ENCODE measurements around the gene SLC13A5.
A peak's percentile ranks its signal among the peaks of the same experiment; 100 is the strongest.

The SLC13A5 gene

GRCh38 chr17:6688944-6689343, 24.2 kb downstream of the SLC13A5 start:
- Mint-ChIP-seq H3K36me3 (ENCODE audit: insufficient read depth) (no peaks in the 10 kb centered on the region), H3K27me3 (peaks cover 66 to 92% of the 10 kb centered on the region in 2 donors), H3K4me3 (no peak overlapping the region), H3K27ac (no peak overlapping the region), H3K9me3 (no peaks in the 10 kb centered on the region), H3K4me1 (ENCODE audit: low read depth in 2 of 2) (peaks cover 0 to 2% of the 10 kb centered on the region in 2 donors)
- no peak for ATAC-seq (replicated peaks)
- DNase-seq: no peak

GRCh38 chr17:6686026-6686425, 27.1 kb downstream of the SLC13A5 start:
- ATAC-seq (replicated peaks): no peak
- Mint-ChIP-seq H3K27me3 (peaks cover 62 to 89% of the 10 kb centered on the region in 2 donors), H3K36me3 (ENCODE audit: insufficient read depth) (no peaks in the 10 kb centered on the region), H3K27ac (no peak overlapping the region), H3K9me3 (no peaks in the 10 kb centered on the region), H3K4me3 (no peak overlapping the region), H3K4me1 (ENCODE audit: low read depth in 2 of 2) (peaks cover 0 to 2% of the 10 kb centered on the region in 2 donors)
- no peak for DNase-seq

- H3K4me3 Mint-ChIP-seq: no peak overlapping the region
- H3K27me3 Mint-ChIP-seq: peaks cover 60 to 89% of the 10 kb centered on the region in 2 donors
- H3K4me1 Mint-ChIP-seq (ENCODE audit: low read depth in 2 of 2): peaks cover 0 to 2% of the 10 kb centered on the region in 2 donors
- no peaks in the 10 kb centered on the region for H3K9me3 Mint-ChIP-seq
- DNase-seq: no peak
- H3K36me3 Mint-ChIP-seq (ENCODE audit: insufficient read depth): no peaks in the 10 kb centered on the region
- H3K27ac Mint-ChIP-seq: no peak overlapping the region
- ATAC-seq (replicated peaks): no peak
Observed at GRCh38 chr17:6684881-6685767, 28.0 kb downstream of the SLC13A5 start.

- Mint-ChIP-seq H3K4me1 (ENCODE audit: low read depth in 2 of 2) (peaks cover 0 to 2% of the 10 kb centered on the region in 2 donors), H3K27ac (no peak overlapping the region), H3K36me3 (ENCODE audit: insufficient read depth) (no peaks in the 10 kb centered on the region), H3K4me3 (no peak overlapping the region), H3K9me3 (no peaks in the 10 kb centered on the region), H3K27me3 (peaks cover 59 to 85% of the 10 kb centered on the region in 2 donors)
- no peak for DNase-seq
- ATAC-seq (replicated peaks): no peak
Observed at GRCh38 chr17:6684460-6684783, 28.7 kb downstream of the SLC13A5 start.

- Mint-ChIP-seq H3K9me3 (no peaks in the 10 kb centered on the region), H3K27ac (no peak overlapping the region), H3K4me3 (no peak overlapping the region), H3K4me1 (ENCODE audit: low read depth in 2 of 2) (peaks cover 0 to 2% of the 10 kb centered on the region in 2 donors), H3K27me3 (peaks cover 59 to 85% of the 10 kb centered on the region in 2 donors), H3K36me3 (ENCODE audit: insufficient read depth) (no peaks in the 10 kb centered on the region)
- DNase-seq: no peak
- ATAC-seq (replicated peaks): no peak
Observed at GRCh38 chr17:6683730-6684459, 29.3 kb downstream of the SLC13A5 start.

GRCh38 chr17:6683081-6683684, 30.0 kb downstream of the SLC13A5 start:
- Mint-ChIP-seq H3K9me3 (no peaks in the 10 kb centered on the region), H3K36me3 (ENCODE audit: insufficient read depth) (no peaks in the 10 kb centered on the region), H3K4me1 (ENCODE audit: low read depth in 2 of 2) (peaks cover 0 to 3% of the 10 kb centered on the region in 2 donors), H3K4me3 (no peak overlapping the region), H3K27me3 (peaks cover 65 to 92% of the 10 kb centered on the region in 2 donors), H3K27ac (no peak overlapping the region)
- DNase-seq (no peak), ATAC-seq (replicated peaks) (no peak)

- H3K4me1 Mint-ChIP-seq (ENCODE audit: low read depth in 2 of 2): peaks cover 4 to 11% of the 10 kb centered on the region in 2 donors
- peaks cover 63 to 92% of the 10 kb centered on the region in 2 donors for H3K27me3 Mint-ChIP-seq
- DNase-seq: no peak
Observed at GRCh38 chr17:6682339-6682738, 30.8 kb downstream of the SLC13A5 start.

GRCh38 chr17:6681671-6682070, 31.5 kb downstream of the SLC13A5 start:
- Mint-ChIP-seq H3K4me3 (no peak overlapping the region), H3K27me3 (peaks cover 56 to 87% of the 10 kb centered on the region in 2 donors), H3K9me3 (no peaks in the 10 kb centered on the region), H3K27ac (no peak overlapping the region), H3K36me3 (ENCODE audit: insufficient read depth) (no peaks in the 10 kb centered on the region), H3K4me1 (ENCODE audit: low read depth in 2 of 2) (peaks cover 4 to 12% of the 10 kb centered on the region in 2 donors)
- ATAC-seq (replicated peaks) (no peak), DNase-seq (no peak)

More at GRCh38 chr17:6682339-6682738, 30.8 kb downstream of the SLC13A5 start:
- no peak for ATAC-seq (replicated peaks)
- no peak overlapping the region for H3K4me3 Mint-ChIP-seq
- H3K9me3 Mint-ChIP-seq: no peaks in the 10 kb centered on the region
- H3K27ac Mint-ChIP-seq: no peak overlapping the region
- H3K36me3 Mint-ChIP-seq (ENCODE audit: insufficient read depth): no peaks in the 10 kb centered on the region

- no peak overlapping the region for H3K4me3 Mint-ChIP-seq
- no peak for DNase-seq
- H3K9me3 Mint-ChIP-seq: no peaks in the 10 kb centered on the region
- H3K27ac Mint-ChIP-seq: no peak overlapping the region
- H3K36me3 Mint-ChIP-seq (ENCODE audit: insufficient read depth): no peaks in the 10 kb centered on the region
- no peak for ATAC-seq (replicated peaks)
- H3K4me1 Mint-ChIP-seq (ENCODE audit: low read depth in 2 of 2): peaks cover 4 to 12% of the 10 kb centered on the region in 2 donors
- peaks cover 54 to 82% of the 10 kb centered on the region in 2 donors for H3K27me3 Mint-ChIP-seq
Observed at GRCh38 chr17:6681176-6681575, 32.0 kb downstream of the SLC13A5 start.

- ATAC-seq (replicated peaks) (no peak), DNase-seq (no peak)
- Mint-ChIP-seq H3K36me3 (ENCODE audit: insufficient read depth) (no peaks in the 10 kb centered on the region), H3K27ac (no peak overlapping the region), H3K9me3 (no peaks in the 10 kb centered on the region), H3K27me3 (peaks cover 39 to 63% of the 10 kb centered on the region in 2 donors), H3K4me3 (no peak overlapping the region), H3K4me1 (ENCODE audit: low read depth in 2 of 2) (peaks cover 4 to 12% of the 10 kb centered on the region in 2 donors)
Observed at GRCh38 chr17:6679241-6679640, 33.9 kb downstream of the SLC13A5 start.

- ATAC-seq (replicated peaks): no peak
- peak overlapping the region in 1 of 2 donors; percentile 18 for H3K4me3 Mint-ChIP-seq
- no peaks in the 10 kb centered on the region for H3K9me3 Mint-ChIP-seq
Observed at GRCh38 chr17:6677946-6678345, 35.2 kb downstream of the SLC13A5 start.

GRCh38 chr17:6677158-6677831, 35.9 kb downstream of the SLC13A5 start:
- ATAC-seq (replicated peaks): peak; percentile 55
- peak overlapping the region in 1 of 2 donors; percentile 18 for H3K4me3 Mint-ChIP-seq

More at GRCh38 chr17:6677946-6678345, 35.2 kb downstream of the SLC13A5 start:
- Mint-ChIP-seq H3K4me1 (ENCODE audit: low read depth in 2 of 2) (peaks cover 4 to 12% of the 10 kb centered on the region in 2 donors), H3K27me3 (peaks cover 36 to 53% of the 10 kb centered on the region in 2 donors), H3K27ac (peak overlapping the region in 1 of 2 donors; percentile 16), H3K36me3 (ENCODE audit: insufficient read depth) (no peaks in the 10 kb centered on the region)
- no peak for DNase-seq

GRCh38 chr17:6676802-6677157, 36.4 kb downstream of the SLC13A5 start:
- Mint-ChIP-seq H3K4me3 (no peak overlapping the region), H3K27ac (peak overlapping the region in 1 of 2 donors; percentile 16), H3K4me1 (ENCODE audit: low read depth in 2 of 2) (peaks cover 4 to 12% of the 10 kb centered on the region in 2 donors), H3K9me3 (no peaks in the 10 kb centered on the region), H3K27me3 (peaks cover 25 to 42% of the 10 kb centered on the region in 2 donors), H3K36me3 (ENCODE audit: insufficient read depth) (no peaks in the 10 kb centered on the region)
- ATAC-seq (replicated peaks): no peak
- no peak for DNase-seq

More at GRCh38 chr17:6677158-6677831, 35.9 kb downstream of the SLC13A5 start:
- Mint-ChIP-seq H3K4me1 (ENCODE audit: low read depth in 2 of 2) (peaks cover 4 to 12% of the 10 kb centered on the region in 2 donors), H3K27ac (peak overlapping the region; percentile 16 to 31), H3K36me3 (ENCODE audit: insufficient read depth) (no peaks in the 10 kb centered on the region), H3K27me3 (peaks cover 31 to 47% of the 10 kb centered on the region in 2 donors), H3K9me3 (no peaks in the 10 kb centered on the region)
- DNase-seq: no peak

All from effector memory CD8-positive, alpha-beta T cell (primary cell).